GM13976 (cell line): ENCODE data around the gene ATG10.

ENCODE experiments used
- DNase-seq: peaks from one replicate; pipeline ENCODE4 v3.0.0; 2012; ENCODE audit warnings: low spot score
- in situ Hi-C: fragments of 300-500 bp; cut with MboI; formaldehyde crosslinking; loops from one replicate; pipeline ENCODE4 v1.12.0; 2022; ENCODE audit warnings: low sequenced_read_pairs, mixed read lengths, inconsistent platforms; ENCODE audit not compliant: unreplicated experiment
- TF ChIP-seq, protein P1 (sequence below): IDR thresholded peaks from 2 replicates; pipeline ENCODE4 v1.5.1; 2012; ENCODE audit warnings: borderline replicate concordance, mild to moderate bottlenecking; ENCODE audit not compliant: insufficient read depth; ENCODE audit errors: extremely low read depth, missing control alignments, control extremely low read depth

ATG10 gene

DNA sequence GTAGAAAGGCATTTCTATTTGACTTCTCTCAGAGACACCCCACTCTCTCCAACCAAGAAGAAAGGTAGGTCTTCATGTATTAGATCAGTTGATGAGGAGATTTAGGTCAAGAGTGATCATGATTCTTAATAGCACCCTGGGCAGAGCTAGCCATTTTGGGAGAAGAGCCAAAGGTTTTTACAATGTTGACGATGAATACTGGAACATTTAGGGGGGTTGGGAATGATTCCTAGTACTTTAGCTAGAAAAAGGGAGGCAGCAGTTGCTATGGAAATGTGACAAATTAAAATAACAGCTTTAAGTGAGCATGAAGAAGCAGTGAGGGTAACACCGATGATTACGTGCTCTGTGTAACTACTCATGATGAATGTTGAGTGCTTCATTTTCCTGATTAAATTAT lies 315.8 kb downstream of the ATG10 start:
- in situ Hi-C loops = no loop called here
- DNase-seq = no peak
- TF ChIP-seq, protein P1, sequence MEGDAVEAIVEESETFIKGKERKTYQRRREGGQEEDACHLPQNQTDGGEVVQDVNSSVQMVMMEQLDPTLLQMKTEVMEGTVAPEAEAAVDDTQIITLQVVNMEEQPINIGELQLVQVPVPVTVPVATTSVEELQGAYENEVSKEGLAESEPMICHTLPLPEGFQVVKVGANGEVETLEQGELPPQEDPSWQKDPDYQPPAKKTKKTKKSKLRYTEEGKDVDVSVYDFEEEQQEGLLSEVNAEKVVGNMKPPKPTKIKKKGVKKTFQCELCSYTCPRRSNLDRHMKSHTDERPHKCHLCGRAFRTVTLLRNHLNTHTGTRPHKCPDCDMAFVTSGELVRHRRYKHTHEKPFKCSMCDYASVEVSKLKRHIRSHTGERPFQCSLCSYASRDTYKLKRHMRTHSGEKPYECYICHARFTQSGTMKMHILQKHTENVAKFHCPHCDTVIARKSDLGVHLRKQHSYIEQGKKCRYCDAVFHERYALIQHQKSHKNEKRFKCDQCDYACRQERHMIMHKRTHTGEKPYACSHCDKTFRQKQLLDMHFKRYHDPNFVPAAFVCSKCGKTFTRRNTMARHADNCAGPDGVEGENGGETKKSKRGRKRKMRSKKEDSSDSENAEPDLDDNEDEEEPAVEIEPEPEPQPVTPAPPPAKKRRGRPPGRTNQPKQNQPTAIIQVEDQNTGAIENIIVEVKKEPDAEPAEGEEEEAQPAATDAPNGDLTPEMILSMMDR = no peak

DNA sequence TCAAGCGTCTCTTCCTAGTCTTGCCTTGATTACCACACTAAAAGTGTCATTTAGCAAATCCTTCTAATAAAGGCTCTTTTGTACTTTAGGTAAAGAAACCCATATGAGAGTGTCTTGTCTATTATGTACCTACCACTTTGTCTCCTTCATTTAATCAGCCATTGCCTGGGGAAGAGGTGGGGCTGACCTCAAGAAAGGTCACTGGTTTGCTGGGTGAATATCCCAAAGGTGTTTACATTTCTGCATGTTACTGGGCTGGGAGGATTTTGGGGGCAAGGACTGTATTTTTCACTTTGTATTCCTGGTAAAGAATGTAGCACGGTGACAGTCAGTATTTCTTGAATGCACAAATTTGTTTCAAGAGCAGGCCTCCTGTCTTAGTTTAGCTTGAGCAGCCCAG lies 318.2 kb downstream of the ATG10 start:
- in situ Hi-C loops = no loop called here
- no peak for DNase-seq
- TF ChIP-seq, protein P1 = no peak

DNA sequence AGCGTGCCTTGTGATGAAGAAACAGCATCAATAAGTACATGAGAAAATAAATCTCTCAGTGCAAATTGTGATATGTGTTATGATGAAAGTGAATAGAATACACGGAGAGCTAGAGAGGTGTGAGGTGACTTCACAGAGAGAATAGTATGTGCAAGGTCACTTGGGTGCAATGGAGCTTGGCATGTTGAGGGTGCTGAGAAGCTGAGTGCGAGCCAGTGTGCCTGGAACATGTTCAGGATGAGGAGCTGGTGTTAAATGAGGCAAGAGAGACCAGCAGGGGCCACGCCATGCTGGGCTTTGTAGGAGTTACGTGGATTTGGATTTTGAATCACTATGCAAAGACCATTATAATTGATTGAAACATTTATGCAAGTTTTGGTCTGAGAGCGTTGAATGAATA lies 319.1 kb downstream of the ATG10 start:
- no peak for DNase-seq
- TF ChIP-seq, protein P1 = no peak
- in situ Hi-C loops = no loop called here

DNA sequence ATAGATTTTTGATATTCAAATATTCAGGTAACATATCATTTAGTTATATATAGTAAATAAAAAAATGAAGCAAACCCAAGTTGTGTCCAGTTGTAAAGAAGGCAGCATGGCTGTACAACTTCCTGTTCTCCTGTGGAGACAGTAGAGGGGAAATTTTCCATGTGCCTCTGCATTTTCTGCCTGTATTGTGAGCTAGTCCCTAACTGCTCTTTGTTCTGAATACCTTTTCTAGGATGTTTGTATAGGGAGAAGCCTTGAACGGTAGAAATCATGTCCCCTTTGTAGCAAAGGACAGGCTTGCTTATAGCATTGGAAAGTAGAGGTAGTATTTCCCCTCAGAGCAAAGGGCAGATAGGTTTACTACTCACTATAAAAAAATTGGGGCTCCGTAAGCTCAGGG lies 319.6 kb downstream of the ATG10 start:
- no peak for DNase-seq
- TF ChIP-seq, protein P1 = no peak
- in situ Hi-C loops = no loop called here

DNA sequence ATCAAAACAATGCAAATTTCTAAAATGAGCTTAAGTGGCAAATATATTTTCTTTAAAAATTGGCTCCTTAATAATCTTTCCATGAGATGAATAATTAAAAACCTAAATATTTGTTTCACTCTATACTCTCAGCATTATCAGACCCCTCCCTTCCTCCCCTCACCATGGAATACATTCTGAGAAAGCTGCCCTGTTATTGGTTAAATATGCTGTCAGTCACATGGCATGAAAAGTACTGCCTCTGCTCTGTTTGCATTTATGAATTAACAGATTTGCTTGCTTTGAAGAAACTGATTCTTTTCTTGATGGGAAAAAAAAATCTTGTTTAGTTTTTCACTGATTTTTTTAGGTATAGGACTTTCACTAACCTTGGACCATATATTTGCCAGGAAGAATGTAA lies 323.3 kb downstream of the ATG10 start:
- TF ChIP-seq, protein P1 = no peak
- in situ Hi-C loops = no loop called here
- no peak for DNase-seq

DNA sequence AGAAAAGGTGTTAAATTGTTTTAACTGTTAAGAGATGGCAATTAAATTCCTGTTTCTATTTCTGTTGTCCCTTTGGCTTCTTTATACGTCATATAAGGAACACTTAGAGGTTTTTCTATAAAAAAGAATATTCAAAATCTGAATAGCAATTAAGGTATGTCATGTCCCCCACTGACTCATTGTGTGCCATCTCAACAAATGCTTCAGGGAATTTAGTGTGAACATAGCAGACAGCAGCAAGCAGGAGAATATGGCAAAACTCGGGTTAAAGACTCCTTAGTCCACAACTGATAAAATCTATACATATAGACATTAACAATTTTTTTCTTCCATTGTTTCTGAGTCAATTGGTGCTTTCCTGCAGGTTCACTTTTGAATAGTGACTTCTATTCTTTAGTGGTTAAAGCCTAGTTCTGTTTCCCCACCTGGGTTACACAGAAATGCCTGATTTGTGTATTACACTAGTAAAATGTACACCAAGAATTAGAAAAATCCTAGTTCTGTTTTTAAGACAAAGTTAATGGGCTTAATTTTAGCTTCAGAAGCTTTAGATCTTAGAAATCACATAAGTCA lies 324.2 kb downstream of the ATG10 start:
- DNase-seq = no peak
- TF ChIP-seq, protein P1 = no peak
- in situ Hi-C loops = no loop called here
